GM15510 (cell line): Measurements from ENCODE around the gene CITED4.

Experiments used
- POLR2A ChIP-seq: IDR thresholded peaks from 3 replicates; pipeline ENCODE4 v1.6.1; 2011; ENCODE audit warnings: borderline replicate concordance; ENCODE audit not compliant: insufficient read length; ENCODE audit errors: extremely low read depth

The CITED4 gene

DNA sequence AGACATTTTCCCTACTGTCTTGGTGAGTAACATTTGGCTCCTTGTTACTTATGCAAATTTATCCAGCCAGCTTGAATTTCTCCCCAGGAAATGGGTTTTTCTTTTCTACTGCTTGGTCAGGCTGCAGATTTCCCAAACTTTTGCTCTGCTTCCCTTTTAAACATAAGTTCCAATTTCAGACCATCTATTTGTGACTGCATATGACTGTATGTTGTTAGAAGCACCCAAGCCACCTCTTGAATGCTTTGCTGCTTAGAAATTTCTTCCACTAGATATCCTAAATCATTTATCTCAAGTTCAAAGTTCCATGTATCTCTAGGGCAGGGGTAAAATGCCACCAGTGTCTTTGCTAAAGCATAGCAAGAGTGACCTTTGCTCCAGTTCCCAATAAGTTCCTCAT, 32.3 kb upstream of the CITED4 start:
- no peak for TF ChIP-seq POLR2A

DNA sequence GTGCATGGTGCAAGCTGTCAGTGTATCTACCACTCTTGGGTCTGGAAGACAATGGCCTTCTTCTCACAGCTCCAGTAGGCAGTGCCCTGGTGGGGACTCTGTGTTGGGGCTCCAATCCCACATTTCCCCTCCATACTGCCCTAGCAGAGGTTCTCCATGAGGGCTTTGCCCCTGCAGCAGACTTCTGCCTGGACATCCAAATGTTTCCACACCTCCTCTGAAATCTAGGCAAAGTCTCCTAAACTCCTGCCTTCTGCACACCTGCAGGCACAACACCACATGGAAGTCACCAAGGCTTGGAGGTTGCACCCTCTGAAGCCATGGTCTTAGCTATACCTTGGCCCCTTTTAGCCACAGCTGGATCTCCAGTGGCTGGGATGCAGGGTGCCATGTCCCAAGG, 31.8 kb upstream of the CITED4 start:
- no peak for TF ChIP-seq POLR2A

DNA sequence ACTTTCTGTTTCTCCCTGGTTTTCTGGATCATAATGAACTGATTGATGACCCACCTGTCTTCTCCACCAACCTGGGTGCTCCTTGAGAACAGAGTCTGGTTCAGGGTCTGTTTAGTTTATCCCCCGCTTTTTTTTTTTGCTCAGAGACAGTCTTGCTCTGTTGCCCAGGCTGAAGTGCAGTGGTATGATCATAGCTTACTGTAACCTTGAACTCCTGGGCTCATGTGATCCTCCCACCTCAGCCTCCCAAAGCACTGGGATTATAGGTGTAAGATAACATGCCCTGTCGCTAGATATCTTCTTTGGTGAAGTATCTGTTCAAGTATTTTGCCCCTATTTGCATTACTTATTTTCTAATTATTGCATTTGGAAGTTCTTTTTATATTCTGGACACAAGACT, 30.2 kb upstream of the CITED4 start:
- TF ChIP-seq POLR2A = no peak

DNA sequence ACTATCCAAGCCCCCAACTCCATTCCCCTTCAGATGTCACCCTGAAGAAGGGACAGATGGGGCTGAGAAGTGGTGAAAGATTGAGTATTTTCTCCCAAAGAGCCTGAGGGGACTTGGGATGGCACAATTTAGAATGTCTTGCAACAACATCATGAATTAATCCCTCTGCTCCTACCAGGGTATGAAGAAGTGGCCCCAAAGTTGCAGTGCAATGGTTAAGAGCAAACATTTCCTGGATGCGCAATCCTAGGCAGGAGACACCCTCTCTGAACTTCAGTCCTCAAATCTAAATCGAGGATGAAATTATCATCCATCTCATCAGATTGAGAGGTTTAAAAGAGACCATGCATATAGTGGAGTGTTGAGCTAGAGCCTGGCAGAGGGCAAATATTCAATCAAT, 28.6 kb upstream of the CITED4 start:
- TF ChIP-seq POLR2A = no peak

DNA sequence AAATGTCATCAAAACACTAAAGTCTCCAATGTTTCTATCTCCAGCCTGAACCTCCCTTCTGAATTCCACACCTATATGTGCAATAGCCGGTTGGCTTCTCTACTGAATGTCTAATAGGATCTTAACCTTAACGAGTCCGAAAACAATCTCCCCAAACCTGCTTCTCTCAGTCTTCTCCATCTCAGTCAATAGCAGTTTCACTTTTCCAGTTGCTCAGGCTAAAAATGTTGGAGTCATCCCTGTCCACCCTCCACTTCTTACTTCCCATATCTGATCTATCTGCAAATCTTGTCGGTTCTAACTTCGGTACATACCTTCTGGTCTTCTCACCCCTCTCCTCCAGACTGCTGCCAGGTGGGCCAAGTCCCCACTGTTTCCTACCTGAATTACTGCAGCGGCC, 25.5 kb upstream of the CITED4 start:
- no peak for TF ChIP-seq POLR2A

DNA sequence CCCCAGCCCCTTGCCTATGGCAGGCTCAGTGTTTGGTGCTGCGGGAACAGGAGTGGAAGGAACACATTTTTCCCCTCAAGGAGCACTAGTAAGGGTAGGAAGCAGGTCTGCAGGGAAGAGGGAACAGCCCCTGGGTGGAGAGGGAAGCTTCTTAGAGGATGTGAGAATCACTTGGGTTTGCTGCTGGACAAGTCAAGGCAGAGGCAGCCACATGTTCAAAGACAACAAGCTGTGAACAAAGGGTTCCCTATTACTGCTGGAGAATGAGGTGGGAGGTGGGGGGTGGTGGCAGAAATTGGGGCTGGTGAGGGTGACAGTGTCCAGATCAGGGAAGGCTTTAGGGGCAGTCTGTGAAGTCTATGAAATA, 24.8 kb upstream of the CITED4 start:
- TF ChIP-seq POLR2A = no peak

DNA sequence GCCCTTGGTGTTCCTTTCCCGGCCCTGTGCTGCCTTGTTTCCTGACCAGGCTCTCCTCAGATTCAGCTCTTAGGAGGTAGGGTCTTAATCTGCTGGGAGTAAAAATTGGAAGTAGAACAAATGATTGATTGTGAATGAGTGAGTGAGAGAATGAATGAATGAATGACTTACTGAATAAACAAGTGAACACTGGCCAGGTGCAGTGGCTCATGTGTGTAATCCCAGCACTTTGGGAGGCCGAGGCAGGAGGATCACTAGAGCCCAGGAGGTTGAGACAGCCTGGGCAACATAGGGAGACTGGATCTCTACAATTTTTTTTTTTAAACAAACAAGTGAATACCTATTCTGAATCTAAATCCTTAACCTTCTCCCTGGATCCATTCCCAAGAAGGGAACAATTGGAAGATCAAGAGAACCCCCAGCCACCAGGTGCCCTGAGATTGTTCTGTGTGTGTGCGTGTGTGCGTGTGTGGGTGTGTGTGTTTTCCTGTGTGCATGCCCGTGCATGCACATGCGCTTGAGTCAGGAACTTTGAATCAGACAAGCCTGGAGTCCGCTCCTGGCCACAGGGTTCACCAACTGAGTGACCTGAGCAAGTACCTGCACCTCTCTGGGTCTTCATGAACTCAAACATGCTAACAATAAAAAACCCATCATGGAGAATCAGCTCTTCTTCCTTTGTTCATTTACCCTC, 24.3 kb upstream of the CITED4 start:
- no peak for TF ChIP-seq POLR2A

DNA sequence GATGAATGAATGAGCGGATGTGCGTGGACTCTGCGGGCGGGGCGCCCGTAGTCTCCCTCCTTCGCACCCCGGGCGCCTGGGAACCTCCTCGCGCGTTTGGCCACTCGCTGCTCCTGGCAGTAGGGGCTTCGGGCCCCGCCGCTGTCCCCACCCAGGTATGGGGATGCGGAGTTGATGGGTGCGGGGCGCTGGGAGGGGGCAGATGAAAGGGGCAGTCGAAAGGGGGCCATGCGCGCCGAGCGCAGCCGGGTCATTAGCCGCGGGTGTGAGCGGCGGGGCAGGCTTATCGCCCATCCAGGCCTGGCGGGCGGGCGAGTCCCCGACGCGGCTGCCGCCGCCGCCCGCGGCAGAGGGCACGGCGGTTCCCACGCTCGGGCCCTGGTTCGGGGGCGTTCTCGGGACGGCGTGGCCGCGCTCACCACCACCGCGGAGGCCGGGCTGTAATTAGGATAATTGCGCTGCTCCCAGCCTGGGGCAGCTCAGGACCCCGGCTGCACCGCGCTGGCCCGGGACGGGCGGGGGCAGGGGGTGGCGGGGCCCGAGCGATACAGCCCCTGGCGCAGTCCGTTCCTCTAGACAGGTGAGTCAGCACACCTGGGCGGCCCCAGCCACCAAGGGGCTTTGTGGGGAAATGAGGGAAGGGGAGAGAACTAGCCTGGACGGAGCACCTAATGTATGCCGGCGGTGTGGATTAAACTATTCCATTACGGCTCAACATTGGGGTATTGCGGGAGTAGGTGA, 22.1 kb upstream of the CITED4 start:
- no peak for TF ChIP-seq POLR2A

DNA sequence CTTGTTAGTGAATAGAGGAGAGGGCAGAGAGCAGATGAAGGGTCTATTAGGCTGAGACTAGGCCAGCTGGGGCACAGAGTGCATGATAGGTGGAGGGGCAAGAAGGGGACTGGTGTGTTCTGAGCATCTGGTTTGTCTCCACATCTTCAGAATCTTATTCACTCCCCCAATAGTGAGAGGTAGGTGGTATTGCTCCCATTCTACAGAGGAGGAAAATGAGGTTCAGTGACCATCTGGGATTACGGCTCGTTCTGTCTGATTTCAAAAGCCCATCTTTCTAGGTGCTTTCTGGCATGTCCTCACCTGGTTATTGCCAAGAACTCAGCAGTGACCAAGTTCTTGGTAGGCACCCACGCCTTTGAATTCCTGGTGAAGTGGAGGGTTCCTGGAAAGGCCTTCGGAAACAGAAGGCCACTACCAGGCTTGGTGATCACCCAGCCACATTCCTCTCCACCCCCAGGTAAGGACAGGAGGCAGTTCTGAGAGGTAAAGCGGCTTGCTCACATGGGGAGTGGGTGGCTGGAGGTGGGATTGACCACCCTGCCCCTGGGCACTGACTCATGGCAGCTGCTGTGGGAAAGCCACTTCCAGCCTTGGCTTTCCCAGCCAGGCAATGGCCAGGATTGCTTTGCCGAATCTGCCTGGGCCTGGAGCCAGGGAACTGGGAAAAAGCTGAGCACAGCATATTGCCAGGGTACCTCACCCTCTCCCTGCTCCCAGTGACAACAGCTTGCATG, 18.8 kb upstream of the CITED4 start:
- TF ChIP-seq POLR2A = no peak

DNA sequence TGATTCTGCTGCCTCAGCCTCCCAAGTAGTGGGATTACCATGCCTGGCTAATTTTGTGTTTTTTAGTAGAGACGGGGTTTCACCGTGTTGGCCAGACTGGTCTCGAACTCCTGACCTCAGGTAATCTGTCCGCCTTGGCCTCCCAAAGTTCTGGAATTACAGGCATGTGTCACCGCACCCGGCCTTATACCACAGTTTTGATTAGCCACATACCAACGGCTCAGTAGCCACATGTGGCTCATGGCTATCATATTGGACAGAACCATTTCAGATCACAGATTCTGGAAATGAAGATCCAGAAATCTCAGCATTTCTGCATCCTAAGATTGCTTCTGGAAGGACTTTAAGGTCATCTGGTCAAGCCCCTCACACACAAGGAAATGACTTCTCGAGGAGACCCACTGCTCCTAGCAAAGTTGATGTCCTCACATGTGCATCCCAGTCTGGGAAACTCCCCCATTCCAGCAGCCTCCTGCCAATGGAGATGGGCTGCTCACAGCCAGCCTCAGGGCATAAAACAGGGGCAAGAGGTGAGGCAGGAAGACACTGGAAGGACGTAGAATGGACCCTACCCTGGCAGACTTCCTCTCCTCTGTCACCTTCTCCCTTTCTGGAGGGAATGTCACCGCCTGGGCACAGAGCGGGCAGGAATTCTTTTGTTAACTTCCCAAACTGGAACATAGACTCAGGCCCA, 17.5 kb upstream of the CITED4 start:
- no peak for TF ChIP-seq POLR2A

DNA sequence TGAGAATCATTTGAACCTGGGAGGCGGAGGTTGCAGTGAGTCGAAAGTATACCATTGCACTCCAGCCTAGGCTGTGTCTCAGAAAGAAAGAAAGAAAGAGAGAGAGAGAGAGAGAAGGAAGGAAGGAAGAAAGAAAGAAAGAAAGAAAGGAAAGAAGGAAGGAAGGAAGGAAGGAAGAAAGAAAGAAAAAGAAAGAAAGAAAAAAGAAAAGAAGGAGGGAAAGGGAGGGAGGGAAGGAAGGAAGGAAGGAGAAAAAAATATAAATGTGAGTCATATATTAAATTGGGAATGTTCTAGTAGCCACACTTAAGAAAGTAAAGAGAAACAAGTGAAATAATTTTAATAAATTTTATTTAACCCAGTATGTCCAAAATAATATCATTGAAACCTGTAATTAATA, 16.7 kb upstream of the CITED4 start:
- TF ChIP-seq POLR2A = no peak

DNA sequence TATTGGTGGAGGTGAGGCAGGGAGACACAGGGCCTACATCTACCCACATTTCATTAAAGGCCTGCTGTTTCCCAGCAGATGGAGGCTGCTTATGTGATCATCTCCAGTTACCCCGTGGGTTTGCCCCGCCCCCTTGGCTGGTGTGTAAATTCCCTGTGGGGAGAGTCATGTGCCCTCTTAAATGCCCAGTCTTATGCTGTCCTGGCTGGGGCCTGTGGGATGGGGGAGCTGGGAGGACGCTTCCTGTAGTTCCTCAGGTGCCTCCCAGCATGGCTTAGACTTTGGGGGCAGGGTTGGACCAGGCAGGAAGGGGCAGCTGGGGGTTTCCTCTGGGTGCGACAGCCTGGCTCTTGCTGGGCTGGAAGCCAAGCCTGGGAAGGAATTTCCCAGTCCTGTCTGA, 15.5 kb upstream of the CITED4 start:
- no peak for TF ChIP-seq POLR2A

DNA sequence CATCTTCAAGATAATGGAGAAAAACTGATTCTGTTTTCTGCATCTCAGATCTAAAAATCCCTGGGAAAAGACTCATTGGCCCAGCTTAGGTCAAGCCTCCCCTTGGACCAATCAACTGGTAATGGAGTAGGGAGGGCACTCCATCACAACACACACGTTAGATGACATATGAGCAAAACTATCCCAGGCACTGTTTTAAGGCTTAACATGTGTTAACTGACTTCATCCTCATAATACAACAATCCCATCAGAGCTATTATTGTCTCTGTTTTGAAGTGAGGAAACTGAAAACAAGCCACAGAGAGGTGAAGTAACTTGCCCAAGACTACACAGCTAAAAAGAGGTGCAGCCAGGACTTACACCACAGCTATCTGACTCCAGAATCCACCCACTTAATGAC, 14.7 kb upstream of the CITED4 start:
- TF ChIP-seq POLR2A = no peak

DNA sequence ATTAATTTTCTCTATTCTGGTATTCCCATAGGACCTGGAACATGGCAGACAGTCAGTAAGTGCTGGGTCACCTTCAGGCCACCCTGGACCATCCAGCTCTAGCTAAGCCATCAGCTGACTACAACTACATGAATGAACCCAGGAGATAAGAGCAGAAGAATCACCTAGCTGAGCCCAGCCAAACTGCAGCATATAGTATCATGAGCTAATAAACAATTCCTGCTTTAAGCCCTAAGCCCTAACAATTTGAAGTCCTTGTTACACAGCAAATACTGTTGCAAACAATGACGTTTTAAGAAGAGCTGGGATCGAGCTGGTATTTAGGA, 14.2 kb upstream of the CITED4 start:
- no peak for TF ChIP-seq POLR2A

DNA sequence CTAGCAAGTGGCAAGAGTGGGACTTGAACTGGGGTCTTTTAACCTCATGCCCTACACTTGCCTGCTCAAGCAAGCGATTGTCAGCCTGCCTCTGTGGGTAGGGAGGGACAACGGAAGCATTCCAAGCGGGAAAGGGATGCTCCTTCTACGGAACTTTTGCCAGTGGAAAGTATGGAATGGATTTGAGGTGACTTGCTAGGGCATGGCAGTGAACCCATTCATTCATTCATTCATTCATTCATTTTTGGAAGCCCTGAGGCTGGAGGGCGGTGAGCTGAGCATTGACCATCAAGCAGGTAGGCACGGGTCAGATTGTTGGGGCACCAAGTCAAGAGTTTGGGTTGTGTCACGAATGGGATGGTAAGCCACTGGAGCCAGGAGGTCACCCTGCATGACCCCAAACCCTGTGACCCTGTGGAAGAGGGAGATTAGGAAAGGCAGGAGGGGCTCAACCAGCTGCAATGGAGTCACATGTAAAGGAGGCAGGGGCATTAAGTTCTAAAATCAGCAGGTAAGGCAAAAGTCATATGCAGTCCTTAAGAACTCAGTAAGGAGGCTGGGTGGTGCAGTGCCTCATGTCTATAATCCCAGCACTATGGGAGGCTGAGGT, 11.8 kb upstream of the CITED4 start:
- TF ChIP-seq POLR2A = no peak

DNA sequence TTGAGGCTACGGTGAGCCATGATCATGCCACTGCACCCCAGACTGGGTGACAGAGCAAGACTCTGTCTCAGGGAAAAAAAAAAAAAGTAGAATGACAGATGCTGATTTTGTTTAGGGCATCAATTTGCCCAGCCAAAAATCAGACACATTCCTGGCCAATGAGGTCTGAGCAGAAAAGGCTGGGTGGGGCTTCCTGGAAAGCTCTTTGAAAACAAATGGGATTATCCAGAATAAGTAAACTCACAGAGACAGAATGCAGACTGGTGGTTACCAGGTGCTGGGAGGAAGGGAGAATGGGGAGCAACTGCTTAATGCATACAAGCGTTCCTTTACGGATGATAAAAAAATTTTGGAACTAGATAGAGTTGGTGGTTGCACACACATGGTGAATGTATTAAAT, 10.1 kb upstream of the CITED4 start:
- TF ChIP-seq POLR2A = no peak

DNA sequence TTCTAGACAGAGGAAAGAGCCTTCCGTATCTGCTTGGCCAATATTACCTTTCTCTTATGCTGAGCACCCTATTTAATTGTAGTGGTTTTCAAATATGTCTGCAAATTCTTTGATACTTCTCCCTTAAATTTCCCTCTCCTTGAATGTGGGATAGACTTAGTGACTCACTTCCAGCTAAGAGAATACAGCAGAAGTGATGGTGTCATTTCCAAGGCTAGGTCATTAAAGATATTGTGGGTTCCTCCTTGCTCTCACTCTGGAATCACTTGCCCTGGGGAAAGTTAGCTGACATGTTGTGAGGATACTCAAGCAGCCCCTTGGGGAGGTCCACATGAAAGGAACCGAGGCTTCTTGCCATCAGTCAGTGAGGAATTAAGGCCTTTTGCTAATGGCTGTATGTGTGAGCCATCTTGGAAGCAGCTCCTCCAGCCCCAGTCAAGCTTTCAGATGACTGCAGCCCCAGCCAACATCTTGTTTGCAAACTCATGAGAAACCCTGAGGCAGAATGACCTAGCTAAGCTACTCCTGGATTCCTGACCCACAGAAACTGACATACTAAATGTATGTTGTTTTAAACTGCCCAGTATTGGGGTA, 8.1 kb upstream of the CITED4 start:
- TF ChIP-seq POLR2A = no peak
